GM21526 (cell line): ENCODE measurements around the gene PLAA.
"Not testable (repeated sequence)": the region's sequence is repeated elsewhere in the genome, so short reads cannot be mapped to it uniquely, and the experiment has no call there.

ENCODE experiments used
- ATAC-seq: cut with Tn5 transposase; IDR thresholded peaks from one replicate; pipeline ENCODE4 v1.9.1; 2021; ENCODE audit warnings: moderate library complexity; ENCODE audit not compliant: unreplicated experiment, low FRiP score

Gene PLAA

GRCh38 chr9:26937816-26938371, 9.1 kb downstream of the PLAA start:
- no peak for ATAC-seq

DNA sequence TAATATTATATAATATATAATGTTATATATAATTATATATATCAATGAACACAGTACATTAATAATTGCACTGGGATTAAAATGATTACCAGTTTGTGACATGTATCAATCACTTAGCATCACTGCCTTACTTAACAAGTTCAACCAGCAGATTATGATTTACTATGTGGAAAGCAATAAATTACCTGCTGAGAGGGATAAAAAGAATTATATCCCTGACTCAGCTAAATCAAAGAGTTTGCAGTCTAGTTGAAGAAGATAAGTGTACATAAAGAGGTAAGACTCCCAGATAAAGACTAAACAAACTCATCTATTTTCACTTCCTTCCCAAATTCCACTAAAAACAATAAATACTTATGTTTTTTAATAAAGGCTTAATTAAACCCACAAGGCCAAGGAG, 11.2 kb downstream of the PLAA start:
- no peak for ATAC-seq

- no peak for ATAC-seq
Observed at GRCh38 chr9:26928902-26929495, 18.0 kb downstream of the PLAA start.

- no peak for ATAC-seq
Observed at GRCh38 chr9:26925609-26926008, 21.4 kb downstream of the PLAA start.

GRCh38 chr9:26919698-26920097, 27.3 kb downstream of the PLAA start:
- no peak for ATAC-seq

GRCh38 chr9:26913138-26913668, 33.8 kb downstream of the PLAA start:
- no peak for ATAC-seq

DNA sequence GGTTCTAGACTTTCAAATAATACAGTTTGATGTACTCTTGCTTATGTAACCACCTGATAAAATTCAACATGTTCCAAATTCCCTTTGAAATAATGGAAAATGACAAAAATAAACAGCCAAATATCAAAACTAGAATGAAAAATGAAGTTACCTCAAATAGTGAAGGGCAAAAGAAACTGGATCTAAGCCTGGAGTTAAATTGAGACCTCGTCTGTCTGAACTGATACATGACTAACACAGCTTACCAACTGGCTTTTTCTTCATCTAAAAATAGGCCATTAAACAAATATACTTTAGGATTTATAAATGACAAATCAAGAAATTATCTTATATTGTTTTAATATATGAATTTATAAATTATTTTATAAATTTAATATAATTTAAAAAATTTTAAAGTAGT, 42.4 kb downstream of the PLAA start:
- ATAC-seq: no peak

DNA sequence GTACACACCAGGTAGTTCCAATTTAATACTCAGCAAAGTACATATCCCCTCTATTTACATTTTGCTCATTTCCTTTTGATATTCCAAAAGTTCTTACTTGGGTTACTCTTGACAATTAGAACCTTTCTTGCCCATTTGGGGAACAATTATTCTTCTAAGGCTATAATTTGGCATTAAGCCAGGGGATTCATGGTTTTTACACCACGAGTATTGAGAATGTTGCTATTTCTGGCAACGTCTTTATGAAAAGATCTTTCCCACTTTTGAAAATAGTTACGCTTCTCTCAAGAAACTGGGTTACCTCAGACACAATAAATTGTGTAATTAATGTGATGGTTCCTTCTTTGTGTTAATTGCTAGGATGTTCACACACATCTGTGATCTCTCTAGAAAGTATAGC, 43.0 kb downstream of the PLAA start:
- no peak for ATAC-seq

DNA sequence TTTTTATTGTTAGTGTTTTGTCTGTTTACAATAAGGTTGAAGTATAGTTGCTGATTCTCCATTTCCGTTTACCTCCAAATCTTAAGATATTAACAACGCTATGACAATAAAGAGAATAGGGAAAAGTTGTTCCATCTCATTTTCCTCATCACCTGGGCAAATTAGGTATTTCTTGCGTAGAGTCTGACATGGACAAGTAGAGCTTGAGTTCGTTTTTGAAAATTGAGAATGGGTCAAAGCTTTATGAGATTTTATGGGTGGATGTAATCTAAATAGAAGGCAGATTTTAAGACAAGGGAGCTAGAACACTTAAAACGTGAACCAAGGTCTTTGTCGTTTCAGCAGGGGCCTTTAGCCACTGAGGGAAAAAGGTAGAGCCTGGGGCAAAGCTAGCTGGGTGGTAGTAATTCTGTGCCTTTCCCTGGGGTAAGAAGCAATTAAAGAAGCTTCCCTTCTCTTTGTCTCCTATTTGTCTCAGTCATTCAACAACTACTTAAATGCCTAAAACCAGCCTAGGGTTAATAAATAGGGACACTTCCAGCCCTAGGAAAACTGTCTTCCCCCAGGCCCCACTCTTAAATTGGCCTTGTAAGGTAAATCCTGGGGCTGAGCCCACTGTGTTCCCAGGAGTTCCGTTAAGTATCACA, 53.9 kb downstream of the PLAA start:
- ATAC-seq: no peak

- ATAC-seq: peak; percentile 95
Observed at GRCh38 chr9:26892251-26893029, 54.6 kb downstream of the PLAA start, which contains the start of gene CAAP1. TSS of gene CAAP1 (minus strand) at chr9:26892802. CDS start at chr9:26892715, 87 bp downstream.

DNA sequence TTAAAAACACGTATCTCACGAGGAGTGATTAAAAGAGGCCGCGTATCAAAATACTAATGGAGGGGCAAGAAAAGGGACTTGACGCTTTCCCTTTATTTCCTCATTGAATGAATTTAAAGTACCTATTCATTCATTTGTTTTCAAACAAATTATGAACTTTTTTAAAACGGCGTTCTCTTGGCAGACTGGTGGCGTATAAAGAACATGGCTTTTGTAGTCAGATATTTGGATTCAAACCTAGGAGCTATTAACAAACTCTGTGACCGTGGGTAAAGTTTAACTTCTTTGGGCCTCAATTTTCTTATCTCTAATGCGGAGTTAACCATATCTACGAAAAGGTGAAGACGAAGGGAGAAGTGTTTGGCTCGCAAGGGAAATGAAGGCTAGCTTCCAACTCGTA, 55.3 kb downstream of the PLAA start:
- ATAC-seq: no peak

- no peak for ATAC-seq
Observed at GRCh38 chr9:26888271-26888670, 58.8 kb downstream of the PLAA start.

- no peak for ATAC-seq
Observed at GRCh38 chr9:26882154-26882553, 64.9 kb downstream of the PLAA start.

DNA sequence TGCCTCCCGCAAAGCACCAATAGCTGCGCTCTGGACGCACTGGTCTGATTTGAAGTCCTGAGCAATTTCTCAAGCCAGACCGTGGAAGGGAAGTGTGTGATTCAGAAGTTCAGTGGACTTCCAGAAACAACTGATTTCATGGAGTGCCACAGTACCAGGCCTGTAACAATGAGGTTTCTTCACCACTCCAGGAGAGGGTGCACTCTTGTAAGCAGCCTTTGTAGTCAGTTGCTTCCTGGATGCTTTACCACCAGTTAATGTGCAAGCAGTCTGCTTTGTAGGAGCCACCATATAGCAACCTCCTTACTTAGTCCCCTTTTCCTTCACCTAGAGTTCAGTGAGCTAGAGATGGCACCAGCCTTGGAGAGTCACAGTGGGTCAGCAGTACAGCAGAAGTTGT, 66.8 kb downstream of the PLAA start:
- ATAC-seq: no peak

- not testable (repeated sequence) for ATAC-seq
Observed at GRCh38 chr9:26875155-26875554, 71.9 kb downstream of the PLAA start.

DNA sequence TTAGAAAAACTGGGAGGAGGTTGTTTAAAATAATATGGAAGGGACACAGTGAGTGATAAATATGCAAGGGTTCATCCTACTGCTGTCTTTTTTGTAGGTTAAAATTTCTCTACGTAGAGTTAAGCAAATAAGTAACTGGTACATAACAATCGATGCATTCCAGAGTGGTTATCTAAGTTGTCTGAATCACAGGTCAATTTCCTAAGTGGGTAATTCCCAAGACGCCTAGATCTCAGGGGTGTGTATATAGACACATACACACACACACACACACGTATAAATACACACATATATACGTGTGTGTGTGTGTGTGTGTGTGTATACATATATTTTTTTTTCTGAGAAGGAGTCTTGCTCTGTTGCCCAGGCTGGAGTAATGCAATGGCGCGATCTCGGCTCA, 76.8 kb downstream of the PLAA start:
- ATAC-seq: no peak

DNA sequence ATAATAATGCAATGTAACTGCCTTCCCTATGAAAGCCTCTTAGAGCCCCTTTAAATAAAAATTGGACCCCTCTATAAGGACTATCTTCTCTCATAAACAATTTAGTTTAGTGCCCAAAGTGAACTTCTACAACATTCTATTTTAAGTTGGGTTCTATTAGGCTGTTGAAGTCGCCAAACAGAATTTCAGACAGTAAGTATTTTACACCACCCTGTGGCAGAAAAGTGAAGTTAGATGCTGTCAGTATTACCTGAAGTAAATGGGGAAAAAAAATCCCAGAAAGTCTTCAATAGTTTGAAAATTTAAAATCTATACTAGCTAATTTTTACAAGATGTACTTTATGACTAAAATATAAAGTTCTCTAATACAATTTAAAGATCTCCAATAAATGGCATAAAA, 84.0 kb downstream of the PLAA start:
- no peak for ATAC-seq

DNA sequence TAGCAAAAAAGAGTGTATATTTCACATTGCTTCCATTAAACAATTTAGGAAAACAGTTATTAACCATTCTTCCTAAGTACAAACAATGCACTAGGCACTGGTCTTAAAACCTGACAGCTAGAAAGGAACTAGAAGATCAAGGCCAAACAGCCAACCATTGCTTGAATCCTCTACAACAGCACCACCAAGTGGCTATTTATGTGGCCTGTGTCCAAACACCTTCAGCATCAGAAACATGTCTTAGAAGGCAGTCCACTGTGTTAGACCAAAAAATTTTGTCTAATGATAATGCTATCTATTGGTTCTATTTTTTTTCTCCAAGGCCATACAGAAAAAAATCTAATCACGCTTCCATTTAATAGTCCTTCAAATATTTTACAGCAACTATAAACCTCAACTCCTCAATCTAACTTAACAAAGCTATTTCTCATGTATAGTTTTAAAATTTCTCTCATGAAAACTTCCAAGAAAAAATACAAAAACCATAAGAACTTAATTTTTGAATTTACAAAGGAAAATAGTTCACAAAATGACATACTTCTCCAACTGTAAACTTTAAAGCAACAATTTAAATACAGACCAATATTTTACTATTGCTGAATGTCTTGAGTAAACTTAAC, 90.5 kb downstream of the PLAA start:
- peak; percentile 73 for ATAC-seq
